ENCODE results near the gene E2F1.

E2F1 gene

DNA sequence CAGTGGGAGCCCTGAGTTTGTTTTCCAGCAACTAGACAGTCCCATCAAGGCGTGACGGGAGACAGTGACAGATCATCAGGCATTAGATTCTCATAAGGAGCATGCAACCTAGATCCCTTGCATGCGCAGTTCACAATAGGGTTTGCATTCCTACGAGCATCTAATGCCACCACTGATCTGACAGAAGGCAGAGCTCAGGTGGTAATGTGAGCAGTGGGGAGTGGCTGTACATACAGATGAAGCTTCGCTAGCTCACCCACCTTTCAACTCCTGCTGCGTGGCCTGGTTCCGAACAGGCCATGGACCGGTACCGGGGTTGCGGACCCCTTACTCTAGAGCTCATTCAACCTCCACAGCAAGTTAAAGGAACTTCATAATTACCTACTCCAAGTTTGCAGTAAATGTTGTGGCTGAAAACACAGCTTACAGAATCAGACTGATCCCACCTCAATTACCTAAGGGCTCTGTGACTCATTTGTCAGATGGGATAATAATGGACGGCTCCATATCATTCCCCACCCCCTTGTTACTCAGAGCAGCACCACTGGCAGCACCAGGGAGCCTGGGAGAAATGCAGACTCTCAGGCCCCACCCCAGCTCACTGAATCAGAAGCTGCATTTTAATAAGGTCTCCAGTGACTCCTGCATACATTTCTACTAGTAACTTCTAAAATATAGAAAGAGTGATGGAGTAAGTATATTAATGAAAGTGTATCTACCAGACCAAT lies 18.2 kb upstream of the E2F1 start:
- no peaks in the 10 kb centered on the region for H4K20me1 ChIP-seq (ENCODE audit: insufficient read depth, low read length)

DNA sequence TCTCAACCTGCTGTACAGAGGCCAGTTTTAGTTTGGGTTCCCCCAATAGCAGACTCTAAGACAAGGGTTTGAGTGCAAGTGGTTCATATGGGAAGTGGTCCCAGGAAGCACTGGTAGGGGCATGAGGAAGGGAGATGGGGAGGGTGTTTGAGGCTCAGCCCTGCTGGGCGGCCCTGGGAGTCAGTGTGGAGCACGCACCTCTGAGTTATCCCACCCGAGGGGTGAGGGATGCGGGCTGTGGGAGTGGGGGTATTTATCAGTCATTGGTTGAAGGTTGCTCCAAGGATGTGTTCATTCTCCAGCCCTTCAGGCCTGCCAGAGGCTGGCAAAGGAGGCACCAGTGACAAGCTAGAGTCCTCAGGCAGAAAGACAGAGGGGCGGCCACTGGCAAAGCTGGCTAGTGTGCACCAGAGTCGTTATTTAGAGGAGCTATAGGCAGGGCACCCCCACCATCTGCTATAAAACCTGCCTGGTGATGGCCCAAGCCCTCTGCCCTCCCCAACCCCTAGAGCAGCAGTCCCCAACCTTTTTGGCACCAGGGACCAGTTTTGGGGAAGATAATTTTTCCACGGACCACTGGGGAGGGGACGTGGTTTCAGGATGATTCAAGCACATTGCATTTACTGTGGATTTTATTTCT lies 17.4 kb upstream of the E2F1 start:
- no peaks in the 10 kb centered on the region for H3K4me1 ChIP-seq (ENCODE audit: low read length)
- no peak overlapping the region for H3K4me2 ChIP-seq (ENCODE audit: low read depth, low read length)
- no peaks in the 10 kb centered on the region for H3K27me3 ChIP-seq (replicated peaks; ENCODE audit: insufficient read depth, low read length)
- H3K9ac ChIP-seq (ENCODE audit: low read length) = no peak overlapping the region
- no peak for DNase-seq
- no peaks in the 10 kb centered on the region for H3K79me2 ChIP-seq (ENCODE audit: low read length)
- H2AFZ ChIP-seq (ENCODE audit: low read length) = no peak overlapping the region
- no peak overlapping the region for H3K4me3 ChIP-seq (ENCODE audit: low read length)
- no peaks in the 10 kb centered on the region for H3K9me3 ChIP-seq (replicated peaks; ENCODE audit: insufficient read depth, low read length)
- H3K27ac ChIP-seq (ENCODE audit: low read length) = no peak overlapping the region
- no peaks in the 10 kb centered on the region for H3K9me2 ChIP-seq (replicated peaks; ENCODE audit: insufficient read depth, low read length)
- H3K36me3 ChIP-seq (replicated peaks; ENCODE audit: insufficient read depth, low read length) = no peaks in the 10 kb centered on the region
- no peak for TF ChIP-seq EZH2phosphoT487 (IDR thresholded peaks at IDR 0.05; ENCODE audit: low read length)
- no peak for TF ChIP-seq EZH2 (optimal IDR thresholded peaks at IDR 0.05; ENCODE audit: low read depth, low read length)
- TF ChIP-seq CTCF (IDR thresholded peaks at IDR 0.05; ENCODE audit: low read length) = no peak
- no peaks in the 10 kb centered on the region for H4K20me1 ChIP-seq (ENCODE audit: insufficient read depth, low read length)
- no peaks in the 10 kb centered on the region for H3F3A ChIP-seq (ENCODE audit: insufficient read depth, low read length)

More for the DNA sequence above, 18.2 kb upstream of the E2F1 start:
- H3K4me1 ChIP-seq (ENCODE audit: low read length) = no peaks in the 10 kb centered on the region
- no peaks in the 10 kb centered on the region for H3K9me3 ChIP-seq (replicated peaks; ENCODE audit: insufficient read depth, low read length)
- H2AFZ ChIP-seq (ENCODE audit: low read length) = no peak overlapping the region
- H3K9ac ChIP-seq (ENCODE audit: low read length) = no peak overlapping the region
- no peak overlapping the region for H3K4me2 ChIP-seq (ENCODE audit: low read depth, low read length)
- DNase-seq = no peak
- no peaks in the 10 kb centered on the region for H3K27me3 ChIP-seq (replicated peaks; ENCODE audit: insufficient read depth, low read length)
- H3K9me2 ChIP-seq (replicated peaks; ENCODE audit: insufficient read depth, low read length) = no peaks in the 10 kb centered on the region
- no peak overlapping the region for H3K27ac ChIP-seq (ENCODE audit: low read length)
- H3K36me3 ChIP-seq (replicated peaks; ENCODE audit: insufficient read depth, low read length) = no peaks in the 10 kb centered on the region
- TF ChIP-seq EZH2phosphoT487 (IDR thresholded peaks at IDR 0.05; ENCODE audit: low read length) (no peak), EZH2 (optimal IDR thresholded peaks at IDR 0.05; ENCODE audit: low read depth, low read length) (no peak), CTCF (IDR thresholded peaks at IDR 0.05; ENCODE audit: low read length) (no peak)
- no peaks in the 10 kb centered on the region for H3F3A ChIP-seq (ENCODE audit: insufficient read depth, low read length)
- no peak overlapping the region for H3K4me3 ChIP-seq (ENCODE audit: low read length)
- no peaks in the 10 kb centered on the region for H3K79me2 ChIP-seq (ENCODE audit: low read length)

DNA sequence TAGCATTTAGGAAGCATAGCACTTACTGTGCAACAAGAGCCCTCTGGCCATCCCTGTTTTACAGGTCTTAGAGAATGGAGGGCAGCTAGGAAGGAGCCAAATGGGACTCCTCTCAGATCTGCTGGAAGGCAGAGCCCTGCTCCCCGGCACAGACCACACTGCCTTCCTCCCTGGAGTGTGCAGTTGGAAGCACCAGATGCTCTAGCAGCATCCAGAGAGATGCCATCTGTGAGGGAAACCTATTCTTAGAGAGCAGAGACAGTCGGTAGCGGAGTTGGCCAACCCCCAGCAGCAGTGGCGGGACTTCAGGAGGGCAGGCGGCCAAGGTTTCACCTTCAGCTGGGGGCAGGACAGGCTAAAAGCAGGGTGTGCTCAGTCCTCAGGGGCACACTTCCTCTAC lies 16.7 kb upstream of the E2F1 start:
- H3K27me3 ChIP-seq (replicated peaks; ENCODE audit: insufficient read depth, low read length) = no peaks in the 10 kb centered on the region
- no peaks in the 10 kb centered on the region for H4K20me1 ChIP-seq (ENCODE audit: insufficient read depth, low read length)
- H3K79me2 ChIP-seq (ENCODE audit: low read length) = no peaks in the 10 kb centered on the region
- no peaks in the 10 kb centered on the region for H3F3A ChIP-seq (ENCODE audit: insufficient read depth, low read length)
- no peak overlapping the region for H3K27ac ChIP-seq (ENCODE audit: low read length)
- TF ChIP-seq EZH2 (optimal IDR thresholded peaks at IDR 0.05; ENCODE audit: low read depth, low read length) (no peak), CTCF (IDR thresholded peaks at IDR 0.05; ENCODE audit: low read length) (no peak), EZH2phosphoT487 (IDR thresholded peaks at IDR 0.05; ENCODE audit: low read length) (no peak)
- no peaks in the 10 kb centered on the region for H3K9me2 ChIP-seq (replicated peaks; ENCODE audit: insufficient read depth, low read length)
- DNase-seq = no peak
- no peak overlapping the region for H3K4me3 ChIP-seq (ENCODE audit: low read length)
- H3K9ac ChIP-seq (ENCODE audit: low read length) = no peak overlapping the region
- no peaks in the 10 kb centered on the region for H3K36me3 ChIP-seq (replicated peaks; ENCODE audit: insufficient read depth, low read length)
- H3K4me2 ChIP-seq (ENCODE audit: low read depth, low read length) = no peak overlapping the region
- H2AFZ ChIP-seq (ENCODE audit: low read length) = no peak overlapping the region
- H3K9me3 ChIP-seq (replicated peaks; ENCODE audit: insufficient read depth, low read length) = no peaks in the 10 kb centered on the region
- H3K4me1 ChIP-seq (ENCODE audit: low read length) = no peaks in the 10 kb centered on the region
